Sigmoid colon (tissue), 7 donors: Measurements from ENCODE around the gene HIGD1B. TPM values are rescaled to one million over a fixed set of nuclear protein-coding genes. Genes with fewer than 3 reads are reported as not detected.

ENCODE experiments used
- DNase-seq: peaks from one replicate; pipeline ENCODE4 v3.0.0-alpha.2; 2019
- H3K27ac ChIP-seq, 4 donors: fragments of 200-600 bp; sonication (generic); one replicate each; pipeline ENCODE4 v1.5.1; 2016 to 2019; ENCODE audit warnings: mild to moderate bottlenecking in 1 of 4
- H3K27me3 ChIP-seq, 3 donors: fragments of 200-600 bp; sonication (generic); one replicate each; pipeline ENCODE4 v1.5.1; 2019; ENCODE audit warnings: mild to moderate bottlenecking in 1 of 3
- H3K36me3 ChIP-seq, 4 donors: fragments of 200-600 bp; sonication (generic); one replicate each; pipeline ENCODE4 v1.5.1; 2016 to 2019
- H3K4me1 ChIP-seq, 4 donors: fragments of 200-600 bp; sonication (generic); one replicate each; pipeline ENCODE4 v1.5.1; 2017 to 2019
- H3K4me3 ChIP-seq, 4 donors: fragments of 200-600 bp; sonication (generic); one replicate each; pipeline ENCODE4 v1.5.1; 2017 to 2019; ENCODE audit warnings: mild to moderate bottlenecking in 2 of 4, moderate library complexity in 1 of 4
- H3K9me3 ChIP-seq, 4 donors: fragments of 200-600 bp in 3 of 4; sonication (generic) in 3 of 4; one replicate each; pipeline versions ENCODE4 v1.5.1 to v1.6.1; 2013 to 2019
- CTCF ChIP-seq, 4 experiments: fragments of 450-650 bp in 3 of 4; fragments of 200-600 bp in 1 of 4; IDR thresholded peaks; one replicate each; pipeline ENCODE4 v1.5.1; 2016 to 2019; ENCODE audit warnings: antibody characterized with exemption in 4 of 4, mild to moderate bottlenecking in 3 of 4, moderate library complexity in 2 of 4
- EP300 ChIP-seq, 4 donors: sonication (generic); formaldehyde crosslinking; IDR thresholded peaks; one replicate each; pipeline ENCODE4 v1.6.1; 2017; ENCODE audit warnings: antibody characterized with exemption in 4 of 4
- POLR2A ChIP-seq, 2 donors: fragments of 450-650 bp; IDR thresholded peaks; one replicate each; pipeline ENCODE4 v1.6.1; 2016; ENCODE audit warnings: antibody characterized with exemption in 2 of 2, mild to moderate bottlenecking in 2 of 2, moderate library complexity in 2 of 2
- POLR2AphosphoS5 ChIP-seq, 4 donors: sonication (generic); formaldehyde crosslinking; IDR thresholded peaks; one replicate each; pipeline ENCODE4 v1.6.1; 2017; ENCODE audit warnings: antibody characterized with exemption in 4 of 4
- WGBS, 2 donors: extraction: QIAGEN DNeasy Blood & Tissue Kit; methylation state at CpG; one replicate each; pipeline ENCODE4 v1.1.7; 2013; 5-methylcytosine and 5-hydroxymethylcytosine counted together
- intact Hi-C: fragments of 100-400 bp; cut with DNase I; formaldehyde crosslinking; loops from one replicate; pipeline ENCODE4 v1.15.1; 2023
- polyA plus RNA-seq, 3 donors: library from polyadenylated mRNA; stranded (reverse); fragments of 200-250 nt; gene quantifications; one replicate each; pipeline ENCODE4 v1.2.3, GENCODE V29; 2013
- total RNA-seq, 4 donors: library from RNA; depleted of rRNA; stranded (reverse); fragments of >200 nt; gene quantifications; one replicate each; pipeline ENCODE4 v1.1.0, GENCODE V29; 2016
- donor health status: healthy with polysubstance abuse.
- donor health status: Bipolar disorder and iron deficiency.
- donor health status: healthy.

The HIGD1B gene
- total and polyA plus RNA-seq, 7 donors, result 1.1 to 2.5 (median 1.8) TPM; not detected in 4

GRCh38 chr17:44863061-44863918, 15.6 kb downstream of the HIGD1B start:
- intact Hi-C loops, result loop anchor here (2.0 kb wide), 1 partner anchor 32 kb away; the partner anchor contains the start of gene GJC1
- no peak for DNase-seq
- H3K36me3 ChIP-seq, result peaks cover 17 to 65% (median 35%) of the 10 kb centered on the region in 4 donors

DNA sequence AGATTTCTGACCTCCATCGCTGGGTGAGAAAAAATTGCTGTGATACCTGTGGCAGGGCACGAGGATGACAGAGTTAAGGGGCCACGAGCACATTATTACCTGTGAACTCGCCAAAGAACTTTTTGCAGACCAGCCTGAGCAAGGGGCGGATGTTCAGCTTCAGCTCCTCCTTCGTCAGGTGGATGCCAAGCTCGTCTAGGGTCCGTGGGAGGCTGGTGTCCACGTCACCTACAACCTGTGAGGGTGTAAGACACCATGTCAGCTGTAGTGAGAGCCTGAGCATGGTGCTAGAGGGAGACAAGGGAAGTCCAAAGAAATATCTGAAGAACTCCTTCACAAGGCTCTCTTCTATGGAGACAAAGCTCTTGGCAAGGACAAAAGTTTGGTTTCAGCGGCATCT, 17.1 kb downstream of the HIGD1B start:
- peak overlapping the region in 3 of 4 donors; percentile 82 to 91 (median 83) for H3K27ac ChIP-seq
- intact Hi-C loops, result loop anchor here (1.0 kb wide), 1 partner anchor 86 kb away; no protein-coding TSS in a partner anchor
- H3K4me3 ChIP-seq, result no peak overlapping the region
- H3K27me3 ChIP-seq, result no peaks in the 10 kb centered on the region
- no peak for TF ChIP-seq EP300 (IDR thresholded peaks at IDR 0.05)
- TF ChIP-seq POLR2A (IDR thresholded peaks at IDR 0.05), result no peak
- TF ChIP-seq CTCF (IDR thresholded peaks at IDR 0.05), result no peak
- no peak for TF ChIP-seq POLR2AphosphoS5 (IDR thresholded peaks at IDR 0.05)
- DNase-seq, result no peak
- peaks cover 6 to 57% (median 20%) of the 10 kb centered on the region in 4 donors for H3K36me3 ChIP-seq
- no peaks in the 10 kb centered on the region for H3K9me3 ChIP-seq
- H3K4me1 ChIP-seq, result peaks cover 0 to 59% (median 49%) of the 10 kb centered on the region in 4 donors
- 73 to 81% methylated on average over 10 of the region's 10 CpGs for WGBS, 2 donors

More at GRCh38 chr17:44863061-44863918, 15.6 kb downstream of the HIGD1B start:
- H3K27ac ChIP-seq, result peak overlapping the region in 3 of 4 donors; percentile 82 to 91 (median 83)
- peaks cover 0 to 49% (median 39%) of the 10 kb centered on the region in 4 donors for H3K4me1 ChIP-seq
- WGBS, 2 donors, result 82 to 91% methylated on average over 12 of the region's 12 CpGs
- no peak overlapping the region for H3K4me3 ChIP-seq
- no peaks in the 10 kb centered on the region for H3K27me3 ChIP-seq
- H3K9me3 ChIP-seq, result no peaks in the 10 kb centered on the region
- TF ChIP-seq POLR2AphosphoS5 (IDR thresholded peaks at IDR 0.05), result no peak

DNA sequence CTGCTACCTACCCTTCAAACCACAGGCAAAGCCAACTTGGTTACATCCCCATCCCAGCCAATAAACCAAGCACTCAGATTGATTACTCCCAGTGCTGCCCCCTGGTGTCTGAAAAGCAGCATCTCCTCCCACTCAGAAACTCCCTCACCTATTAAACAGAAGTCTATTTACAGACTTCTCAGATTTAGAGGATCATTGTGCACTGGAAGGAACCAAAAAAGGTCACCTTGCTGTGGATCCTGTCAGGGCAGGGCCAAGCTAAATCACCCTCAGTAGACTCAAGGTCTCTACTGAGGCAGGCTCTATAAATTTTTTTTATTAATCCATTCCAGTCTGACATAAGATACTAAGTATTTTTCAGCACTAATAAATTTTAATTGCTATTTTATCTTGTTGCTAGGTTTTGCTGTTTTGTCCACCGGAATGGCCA, 17.6 kb downstream of the HIGD1B start:
- intact Hi-C loops, result no loop called here
- Histone ChIP-seq H3K27ac (peak overlapping the region in 3 of 4 donors; percentile 82 to 91 (median 83)), H3K9me3 (no peaks in the 10 kb centered on the region), H3K36me3 (peaks cover 1 to 54% (median 16%) of the 10 kb centered on the region in 4 donors), H3K4me1 (peaks cover 0 to 59% (median 49%) of the 10 kb centered on the region in 4 donors), H3K4me3 (no peak overlapping the region), H3K27me3 (no peaks in the 10 kb centered on the region)
- DNase-seq, result peak; percentile 86
- TF ChIP-seq POLR2AphosphoS5 (IDR thresholded peaks at IDR 0.05), result peak; percentile 12 to 73 (median 60)
- TF ChIP-seq POLR2A (IDR thresholded peaks at IDR 0.05), result no peak
- TF ChIP-seq EP300 (IDR thresholded peaks at IDR 0.05), result peak in 2 of 4 donors; percentile 23 to 35
- peak; percentile 83 to 90 (median 87) for TF ChIP-seq CTCF (IDR thresholded peaks at IDR 0.05)
- WGBS, 2 donors, result 48 to 69% methylated on average over 1 of the region's 1 CpG

DNA sequence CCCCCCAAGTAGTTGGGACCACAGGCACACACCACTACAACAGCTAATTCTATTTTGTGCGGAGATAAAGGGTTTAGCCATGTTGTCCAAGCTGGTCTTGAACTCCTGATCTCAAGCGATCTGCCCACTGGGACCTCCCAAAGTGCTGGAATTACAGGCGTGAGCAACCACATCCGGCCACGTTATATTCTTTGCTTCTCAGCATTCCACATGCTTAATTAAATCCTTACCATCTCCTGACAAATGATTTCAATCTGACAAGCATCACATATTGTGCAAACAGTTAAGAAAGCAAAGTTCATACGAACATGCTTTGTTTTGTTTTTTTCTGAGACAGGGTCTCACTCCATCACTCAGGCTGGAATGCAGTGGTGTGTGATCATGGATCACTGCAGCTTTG, 18.2 kb downstream of the HIGD1B start:
- intact Hi-C loops, result no loop called here
- no peaks in the 10 kb centered on the region for H3K9me3 ChIP-seq
- peaks cover 0 to 61% (median 50%) of the 10 kb centered on the region in 4 donors for H3K4me1 ChIP-seq
- peak overlapping the region in 3 of 4 donors; percentile 82 to 91 (median 83) for H3K27ac ChIP-seq
- H3K27me3 ChIP-seq, result no peaks in the 10 kb centered on the region
- H3K36me3 ChIP-seq, result peaks cover 0 to 52% (median 14%) of the 10 kb centered on the region in 4 donors
- no peak for DNase-seq
- H3K4me3 ChIP-seq, result no peak overlapping the region
- TF ChIP-seq POLR2AphosphoS5 (IDR thresholded peaks at IDR 0.05) (no peak), POLR2A (IDR thresholded peaks at IDR 0.05) (no peak), CTCF (IDR thresholded peaks at IDR 0.05) (no peak), EP300 (IDR thresholded peaks at IDR 0.05) (no peak)
- 88 to 92% methylated on average over 6 of the region's 6 CpGs for WGBS, 2 donors

DNA sequence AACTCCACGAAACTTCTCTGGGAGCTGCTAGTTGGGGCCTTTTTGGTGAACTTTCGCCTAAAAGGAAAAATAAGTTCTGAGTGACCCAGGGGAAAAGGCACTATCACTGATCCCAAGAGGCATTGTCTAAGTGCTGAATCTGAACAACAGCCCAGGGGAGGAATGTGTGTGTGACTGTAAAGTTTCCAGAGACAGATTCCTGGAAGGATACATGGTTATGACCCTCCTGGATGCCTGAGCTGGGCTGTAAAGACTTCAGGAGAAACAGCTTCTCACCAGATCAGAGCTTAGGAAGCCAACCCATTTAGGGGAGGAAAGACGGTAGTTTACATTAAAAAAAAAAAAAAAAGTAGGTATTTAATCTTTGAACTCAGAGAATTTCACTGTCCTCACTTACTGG, 20.2 kb downstream of the HIGD1B start:
- WGBS, 2 donors, result 87 to 91% methylated on average over 3 of the region's 3 CpGs
- DNase-seq, result no peak

More for the DNA sequence above, 20.2 kb downstream of the HIGD1B start:
- intact Hi-C loops, result no loop called here
- Histone ChIP-seq H3K9me3 (no peaks in the 10 kb centered on the region), H3K27me3 (no peaks in the 10 kb centered on the region), H3K4me3 (no peak overlapping the region), H3K27ac (peak overlapping the region; percentile 40 to 91 (median 82)), H3K4me1 (peaks cover 0 to 80% (median 68%) of the 10 kb centered on the region in 4 donors), H3K36me3 (peaks cover 0 to 47% (median 11%) of the 10 kb centered on the region in 4 donors)
- TF ChIP-seq CTCF (IDR thresholded peaks at IDR 0.05) (no peak), POLR2AphosphoS5 (IDR thresholded peaks at IDR 0.05) (peak in 3 of 4 donors; percentile 53 to 63 (median 61)), POLR2A (IDR thresholded peaks at IDR 0.05) (no peak), EP300 (IDR thresholded peaks at IDR 0.05) (peak in 2 of 4 donors; percentile 30 to 54)
